ENCODE results near the gene SPATA16.
"Not testable (repeated sequence)": the region's sequence is repeated elsewhere in the genome, so short reads cannot be mapped to it uniquely, and the experiment has no call there.

SPATA16 gene

DNA sequence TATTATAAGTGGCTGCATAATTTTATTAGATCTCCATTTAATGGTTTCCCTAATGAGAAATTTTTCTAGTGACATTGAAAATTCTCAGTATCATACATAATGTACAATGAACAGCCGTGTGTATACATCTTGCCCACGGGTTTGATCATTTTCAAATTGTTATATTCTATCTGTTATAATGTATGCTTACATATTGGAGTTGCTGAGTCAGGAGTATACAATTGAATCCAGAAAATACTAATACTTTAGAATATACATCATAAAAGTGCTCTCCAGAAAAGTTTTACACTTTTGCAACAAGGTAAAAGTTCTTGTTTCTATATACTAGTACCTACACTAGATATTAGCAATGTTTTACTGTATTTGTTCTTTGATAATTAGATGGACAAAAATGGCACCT lies 82.8 kb downstream of the SPATA16 start:
- no peak for DNase-seq

GRCh38 chr3:173055228-173055933 lies 85.7 kb downstream of the SPATA16 start:
- DNase-seq: no peak

DNA sequence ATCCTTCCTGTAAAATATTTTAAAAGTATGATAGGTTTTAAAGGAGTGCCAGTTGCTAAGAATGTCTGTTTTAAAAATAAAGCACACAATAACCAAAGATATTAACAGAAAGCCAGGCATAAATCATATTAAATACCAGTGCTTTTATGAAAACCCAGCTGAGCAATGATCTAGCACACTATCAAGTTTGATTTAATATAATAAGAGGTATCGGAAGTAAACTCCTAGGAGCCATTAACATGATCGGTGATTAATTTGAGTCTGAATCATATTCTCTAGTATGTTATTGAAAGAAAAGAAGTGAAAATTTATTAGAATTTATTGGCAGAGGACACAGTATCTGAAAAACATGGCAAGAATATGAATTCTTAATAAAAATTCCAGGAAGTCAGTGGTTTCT lies 91.7 kb downstream of the SPATA16 start:
- DNase-seq: no peak

DNA sequence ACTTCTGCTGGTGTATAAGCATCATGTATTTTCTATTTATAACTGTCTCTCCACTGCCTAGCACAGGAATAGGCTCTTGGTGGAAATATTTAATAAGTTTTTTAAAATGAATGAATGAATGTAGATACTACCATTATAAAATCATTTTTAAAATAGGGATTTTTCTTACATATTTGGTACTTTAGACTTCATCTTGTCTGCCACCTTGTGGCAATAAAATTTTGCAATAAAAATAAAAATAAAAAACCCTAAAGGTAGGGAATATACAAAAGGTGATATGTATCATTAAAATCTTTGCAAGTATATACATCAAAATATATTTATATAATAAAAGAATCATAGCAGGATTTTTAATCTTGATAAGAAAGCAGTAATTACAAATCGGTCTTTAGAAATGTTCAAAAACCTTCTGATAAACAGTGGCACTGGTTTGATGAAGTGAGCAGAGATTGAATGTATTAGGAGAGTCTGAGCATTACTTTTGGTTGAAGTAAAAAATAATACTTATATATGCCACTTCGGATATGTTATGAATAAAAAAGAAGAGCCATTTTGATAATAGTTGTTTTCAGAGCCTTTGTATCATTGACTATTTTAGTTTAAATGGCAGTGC lies 95.2 kb downstream of the SPATA16 start:
- no peak for DNase-seq

DNA sequence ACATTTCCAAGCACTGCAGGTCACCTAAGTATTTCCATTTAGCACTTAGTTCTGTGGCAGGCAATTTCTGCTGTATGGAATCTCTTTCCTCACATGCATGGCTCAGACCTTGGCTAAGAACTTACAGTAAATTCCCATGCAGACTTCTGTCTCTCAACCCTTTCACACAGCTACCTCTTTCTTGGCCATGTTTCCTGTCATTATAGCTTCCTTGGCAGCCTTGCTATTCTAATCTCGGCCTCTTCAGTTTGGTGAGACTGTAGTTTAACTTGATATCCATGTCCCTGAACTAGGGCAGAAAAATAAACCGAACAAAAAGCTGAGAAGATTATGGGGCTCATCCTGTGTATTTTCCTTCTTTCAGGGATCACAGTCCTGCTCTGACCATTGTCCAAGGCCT lies 96.0 kb downstream of the SPATA16 start:
- DNase-seq: no peak

GRCh38 chr3:173043757-173044156 lies 97.3 kb downstream of the SPATA16 start:
- DNase-seq: no peak

GRCh38 chr3:173038484-173038871 lies 102.6 kb downstream of the SPATA16 start:
- no peak for DNase-seq

GRCh38 chr3:173037840-173038483 lies 103.1 kb downstream of the SPATA16 start:
- DNase-seq: no peak

DNA sequence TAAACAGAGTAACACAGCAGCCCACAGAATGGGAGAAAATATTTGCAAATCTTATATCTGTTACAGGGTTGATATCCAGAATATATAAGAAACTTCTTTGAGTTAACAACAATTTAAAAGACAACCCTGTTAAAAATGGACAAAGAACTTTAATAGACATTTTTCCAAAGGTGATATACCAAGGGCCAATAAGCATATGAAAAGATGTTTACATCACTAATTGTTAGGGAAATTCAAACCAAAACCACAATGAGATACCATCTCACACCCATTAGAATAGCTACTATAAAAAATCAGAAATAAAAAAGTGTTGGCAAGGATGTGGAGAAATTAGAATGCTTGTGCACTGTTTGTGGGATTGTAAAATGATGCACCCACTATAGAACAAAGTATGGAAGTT lies 110.8 kb downstream of the SPATA16 start:
- no peak for DNase-seq

- DNase-seq: no peak
These were observed 112.7 kb downstream of the SPATA16 start for GRCh38 chr3:173028351-173028750.

GRCh38 chr3:173027429-173027828 lies 113.6 kb downstream of the SPATA16 start:
- DNase-seq: no peak

DNA sequence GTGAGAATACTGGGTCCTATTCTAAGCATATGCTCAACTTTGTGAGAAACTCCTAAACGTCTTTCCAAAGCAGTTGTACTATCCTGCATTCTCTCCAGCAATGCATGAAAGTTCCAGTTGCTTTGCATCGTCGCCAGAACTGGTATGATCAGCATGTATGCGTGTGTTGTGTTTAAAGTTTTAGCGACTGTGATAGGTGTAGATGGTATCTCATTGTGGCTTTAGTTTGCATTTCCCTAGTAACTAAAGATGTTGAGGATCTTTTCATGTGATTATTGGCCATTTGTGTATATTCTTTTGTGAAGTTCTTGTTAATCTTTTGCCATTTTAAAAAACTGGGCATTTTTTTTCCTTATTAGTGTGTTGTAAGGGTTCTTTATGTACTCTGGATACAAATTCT lies 115.1 kb downstream of the SPATA16 start:
- no peak for DNase-seq

GRCh38 chr3:173021547-173022185 lies 119.4 kb downstream of the SPATA16 start:
- no peak for DNase-seq

GRCh38 chr3:173020128-173020527 lies 120.9 kb downstream of the SPATA16 start:
- not testable (repeated sequence) for DNase-seq

DNA sequence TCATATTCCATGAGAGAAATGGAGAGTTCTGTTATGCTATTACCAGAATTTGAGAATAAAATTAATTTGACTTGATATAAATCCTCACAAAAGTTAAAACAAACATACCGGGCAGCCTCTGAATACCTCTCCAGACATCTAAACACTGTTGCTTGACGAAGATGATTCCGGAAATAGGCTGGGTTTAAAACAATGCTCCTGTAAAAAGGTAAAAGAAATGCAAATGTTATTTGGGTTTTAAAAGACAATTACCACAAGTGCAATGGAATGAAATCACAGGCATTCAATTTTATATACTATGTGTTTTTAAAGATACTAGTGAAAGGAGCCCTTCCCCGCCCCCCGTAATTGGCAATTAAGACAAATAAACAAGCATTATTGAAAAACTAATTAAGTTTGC lies 121.7 kb downstream of the SPATA16 start:
- no peak for DNase-seq

DNA sequence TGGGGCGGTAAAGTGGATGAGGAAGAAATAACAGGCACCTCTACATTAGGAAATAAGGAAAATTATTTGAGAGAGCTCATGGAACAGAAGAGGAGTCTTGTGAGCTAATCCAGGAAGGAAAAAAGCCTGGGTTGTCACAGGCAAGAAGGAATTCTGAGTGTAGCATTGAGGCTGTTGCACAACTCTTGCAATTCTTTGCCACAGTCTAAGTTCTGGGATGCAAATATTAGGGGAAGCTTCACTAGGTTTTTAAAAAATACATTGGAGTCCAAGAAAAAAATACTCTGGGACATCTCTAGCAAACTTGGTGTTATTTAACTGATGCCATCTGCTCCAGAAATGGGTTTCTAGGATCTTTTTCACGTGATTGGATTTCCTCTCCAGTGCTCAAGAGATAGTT lies 122.3 kb downstream of the SPATA16 start:
- no peak for DNase-seq

GRCh38 chr3:173013219-173013832 lies 127.7 kb downstream of the SPATA16 start:
- DNase-seq: no peak

DNA sequence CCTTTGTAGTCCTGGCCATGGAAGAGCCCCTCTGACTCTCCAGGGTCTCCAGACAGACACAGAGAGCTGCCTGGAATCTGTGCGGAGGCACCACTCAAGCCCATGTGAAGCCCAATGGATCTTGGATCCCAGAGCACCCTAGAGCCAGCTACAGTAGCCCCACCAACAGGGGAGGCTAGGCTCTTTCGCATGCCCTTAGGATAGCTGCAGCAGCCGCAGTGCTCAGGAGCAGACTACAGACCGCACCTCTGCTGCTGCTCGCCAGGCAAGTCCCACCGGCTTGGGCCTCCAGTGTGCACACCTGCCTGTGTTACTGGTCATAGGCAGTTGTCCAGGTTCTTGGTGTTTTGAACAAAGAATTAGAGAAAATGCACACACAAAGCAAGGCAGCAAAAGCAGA lies 131.6 kb downstream of the SPATA16 start:
- DNase-seq: no peak

DNA sequence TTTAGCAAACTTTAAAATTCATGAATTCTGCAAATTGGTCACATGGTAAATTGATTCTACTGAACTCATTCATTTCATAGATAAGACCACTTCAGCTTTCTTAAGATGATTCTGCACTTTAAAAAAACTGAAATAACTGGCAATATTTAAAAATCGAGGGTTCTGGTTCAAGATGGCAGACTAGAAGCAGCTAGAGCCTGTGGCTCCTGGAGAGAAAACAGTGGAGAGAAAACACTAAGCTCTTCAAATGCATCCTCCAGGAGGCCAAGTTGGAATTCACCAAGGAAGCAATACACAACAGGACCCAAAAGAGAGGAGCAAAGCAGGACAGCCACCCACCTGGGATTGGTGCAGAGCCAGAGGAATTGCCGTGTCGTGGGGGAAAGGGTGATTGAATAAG lies 132.1 kb downstream of the SPATA16 start:
- no peak for DNase-seq

DNA sequence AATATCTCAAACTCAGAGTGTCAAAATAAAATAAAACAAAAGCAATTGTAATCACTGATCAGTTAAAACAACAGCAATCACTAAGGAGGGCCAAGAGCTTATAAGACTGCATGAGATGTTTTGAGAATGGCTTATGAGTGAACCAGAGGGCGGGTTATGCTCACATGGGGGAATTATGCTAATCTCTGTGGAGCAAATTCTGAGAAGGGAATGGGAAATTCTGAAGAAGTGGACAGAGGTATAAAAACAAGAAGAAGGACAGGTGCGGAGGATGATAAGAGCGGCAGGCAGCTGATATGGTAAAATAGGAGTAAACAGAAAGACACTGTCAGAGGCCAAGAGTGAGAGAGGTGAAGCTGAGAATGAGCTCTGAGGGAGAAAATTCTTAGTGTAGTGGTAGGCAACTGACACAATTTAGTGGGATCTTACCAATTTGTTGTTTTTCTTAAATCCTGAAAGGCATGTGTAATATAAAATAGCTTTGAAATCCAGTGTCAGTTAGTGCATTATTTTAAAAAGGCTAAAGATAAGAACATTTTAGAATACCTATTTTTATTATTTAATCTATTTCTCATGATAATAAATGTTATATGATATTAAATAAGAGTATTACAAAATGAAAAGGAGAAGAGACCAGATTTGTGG lies 133.8 kb downstream of the SPATA16 start:
- DNase-seq: no peak

- no peak for DNase-seq
These were observed 135.0 kb downstream of the SPATA16 start for GRCh38 chr3:173006006-173006405.

GRCh38 chr3:173004681-173005080 lies 136.4 kb downstream of the SPATA16 start:
- DNase-seq: no peak

GRCh38 chr3:173003956-173004355 lies 137.1 kb downstream of the SPATA16 start:
- no peak for DNase-seq

Data from CD4-positive, alpha-beta T cell treated with Interleukin-10 for 1 hour (primary cell).